Omental fat pad (tissue), 4 donors: ENCODE data around the gene ATP9B. TPM values are rescaled to one million over a fixed set of nuclear protein-coding genes. Genes with fewer than 3 reads are reported as not detected.
"Not testable (repeated sequence)": the region's sequence is repeated elsewhere in the genome, so short reads cannot be mapped to it uniquely, and the experiment has no call there.

Source experiments
- ATAC-seq: fragments of 150-250 bp; one replicate; pipeline ENCODE4 v1.9.1; 2016; ENCODE audit warnings: mild to moderate bottlenecking, moderate library complexity; ENCODE audit not compliant: low FRiP score
- DNase-seq: peaks from one replicate; pipeline ENCODE4 v3.0.0-alpha.2; 2019; ENCODE audit warnings: low spot score
- CTCF ChIP-seq, 3 donors: fragments of 450-650 bp; IDR thresholded peaks; one replicate each; pipeline ENCODE4 v1.5.1; 2016 to 2017; ENCODE audit warnings: antibody characterized with exemption in 3 of 3, mild to moderate bottlenecking in 3 of 3, moderate library complexity in 2 of 3
- total RNA-seq, 4 donors: library from RNA; depleted of rRNA; stranded (reverse); fragments of >200 nt; gene quantifications; one replicate each; pipeline ENCODE4 v1.1.0, GENCODE V29; 2016

Gene ATP9B
- total RNA-seq, 4 donors from 2014 or later, result 28.8 to 47.3 (median 39.8) TPM

DNA sequence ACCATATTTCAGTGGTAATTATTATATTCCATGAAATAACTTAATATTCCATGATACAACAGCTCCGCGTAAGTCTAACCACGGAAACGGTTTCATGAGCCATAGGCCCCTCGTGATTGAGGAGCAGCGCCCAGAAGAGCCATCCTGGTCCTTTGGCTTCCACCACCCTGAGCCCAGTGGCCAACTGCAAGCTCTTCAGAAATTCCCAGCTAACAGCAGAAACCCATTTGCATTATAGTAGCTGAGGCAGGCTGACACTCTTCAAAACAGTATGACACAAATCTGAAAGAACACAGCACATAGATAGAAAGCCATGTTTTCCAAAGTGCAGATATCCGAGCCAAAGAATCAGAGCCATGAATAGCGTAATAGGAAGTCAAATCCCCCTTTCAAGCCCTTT lies 205.6 kb downstream of the ATP9B start:
- no peak for TF ChIP-seq CTCF (IDR thresholded peaks at IDR 0.05)
- ATAC-seq (no peak), DNase-seq (no peak)

DNA sequence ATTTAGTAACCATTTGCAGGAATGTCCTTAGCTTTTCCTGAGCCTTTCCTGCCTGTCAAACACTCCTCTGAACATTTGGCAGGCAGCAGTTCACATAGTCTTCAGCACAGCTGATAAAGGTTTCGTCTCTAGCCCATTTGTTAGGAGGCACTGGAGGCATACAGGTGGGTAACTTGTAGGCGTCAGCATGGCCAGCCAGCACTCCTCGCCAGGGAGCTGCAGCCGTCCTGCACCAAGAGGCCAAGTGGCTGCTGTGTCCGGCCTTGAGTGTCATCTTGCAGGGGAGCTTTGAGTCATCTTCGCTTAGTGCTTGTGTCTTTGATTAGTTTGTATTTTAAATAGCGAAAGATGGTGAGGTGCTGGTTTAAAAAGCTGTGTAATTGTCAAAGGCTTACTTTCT lies 206.3 kb downstream of the ATP9B start:
- TF ChIP-seq CTCF (IDR thresholded peaks at IDR 0.05), result no peak
- ATAC-seq, result no peak

GRCh38 chr18:79275992-79276391 lies 206.8 kb downstream of the ATP9B start:
- TF ChIP-seq CTCF (IDR thresholded peaks at IDR 0.05), result no peak
- DNase-seq, result no peak
- no peak for ATAC-seq

More for the DNA sequence above, 206.3 kb downstream of the ATP9B start:
- no peak for DNase-seq

DNA sequence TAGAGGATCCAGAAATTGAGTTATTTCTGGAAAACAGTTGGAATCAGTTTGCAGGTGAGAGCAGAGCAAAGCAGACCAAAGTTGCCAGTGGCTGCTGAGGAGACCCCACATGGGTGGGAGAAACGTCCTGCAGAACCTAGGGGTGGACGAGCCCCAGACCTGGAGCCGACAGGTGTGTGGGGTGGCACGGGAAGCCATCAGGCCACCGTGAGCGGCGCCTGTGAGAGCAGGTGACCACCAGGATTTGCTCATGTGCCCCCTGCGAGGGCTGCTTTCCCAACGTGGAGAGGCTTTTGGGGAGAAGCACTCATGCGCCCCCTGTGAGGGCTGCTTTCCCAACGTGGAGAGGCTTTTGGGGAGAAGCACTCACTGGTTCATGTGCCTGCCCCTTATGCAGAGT lies 209.7 kb downstream of the ATP9B start:
- ATAC-seq (no peak), DNase-seq (no peak)
- TF ChIP-seq CTCF (IDR thresholded peaks at IDR 0.05), result no peak

- DNase-seq (no peak), ATAC-seq (no peak)
- no peak for TF ChIP-seq CTCF (IDR thresholded peaks at IDR 0.05)
Measured at GRCh38 chr18:79283131-79283810, 214.1 kb downstream of the ATP9B start.

DNA sequence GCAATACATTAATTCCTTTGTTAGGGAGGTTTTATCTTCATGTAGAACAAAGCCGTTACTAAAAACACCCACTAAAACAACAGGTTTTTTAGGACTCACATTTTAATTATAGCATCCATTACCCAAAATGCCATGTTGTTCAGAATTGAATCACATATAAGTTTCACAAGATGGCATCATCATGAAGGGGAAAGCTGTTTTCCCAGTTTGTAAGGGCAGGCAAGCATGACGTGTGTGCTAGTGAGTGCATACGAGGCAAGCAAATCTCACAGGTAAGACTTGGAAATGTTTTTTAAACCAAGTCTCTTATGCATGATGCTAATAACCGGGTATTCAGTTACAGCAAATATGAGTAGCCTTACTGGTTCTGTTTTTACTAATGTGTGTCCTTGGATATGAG lies 214.7 kb downstream of the ATP9B start:
- no peak for DNase-seq
- TF ChIP-seq CTCF (IDR thresholded peaks at IDR 0.05), result no peak
- ATAC-seq, result no peak

DNA sequence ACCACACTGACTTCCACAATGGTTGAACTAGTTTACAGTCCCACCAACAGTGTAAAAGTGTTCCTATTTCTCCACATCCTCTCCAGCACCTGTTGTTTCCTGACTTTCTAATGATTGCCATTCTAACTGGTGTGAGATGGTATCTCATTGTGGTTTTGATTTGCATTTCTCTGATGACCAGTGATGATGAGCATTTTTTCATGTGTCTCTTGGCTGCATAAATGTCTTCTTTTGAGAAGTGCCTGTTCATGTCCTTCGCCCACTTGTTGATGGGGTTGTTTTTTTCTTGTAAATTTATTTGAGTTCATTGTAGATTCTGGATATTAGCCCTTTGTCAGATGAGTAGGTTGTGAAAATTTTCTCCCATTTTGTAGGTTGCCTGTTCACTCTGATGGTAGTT lies 216.0 kb downstream of the ATP9B start:
- DNase-seq, ATAC-seq: not testable (repeated sequence)

DNA sequence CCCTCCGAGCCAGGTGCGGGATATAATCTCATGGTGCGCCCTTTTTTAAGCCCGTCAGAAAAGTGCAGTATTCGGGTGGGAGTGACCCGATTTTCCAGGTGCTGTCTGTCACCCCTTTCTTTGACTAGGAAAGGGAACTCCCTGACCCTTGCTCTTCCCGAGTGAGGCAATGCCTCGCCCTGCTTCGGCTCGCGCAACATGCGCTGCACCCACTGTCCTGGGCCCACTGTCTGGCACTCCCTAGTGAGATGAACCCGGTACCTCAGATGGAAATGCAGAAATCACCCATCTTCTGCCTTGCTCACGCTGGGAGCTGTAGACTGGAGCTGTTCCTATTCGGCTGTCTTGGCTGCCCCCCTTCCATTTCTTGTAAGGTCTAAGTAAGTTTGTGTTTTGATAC lies 221.2 kb downstream of the ATP9B start:
- DNase-seq, result not testable (repeated sequence)

More for the DNA sequence above, 221.2 kb downstream of the ATP9B start:
- ATAC-seq, result not testable (repeated sequence)
